A673 (cell line): ENCODE data around the gene FUNDC2. TPM values are rescaled to one million over a fixed set of nuclear protein-coding genes. Genes with fewer than 3 reads are reported as not detected.
A peak's percentile ranks its signal among the peaks of the same experiment; 100 is the strongest.

Source experiments
- BruUV-seq: library from RNA; stranded (reverse); fragments of 400-500 nt; replicated peaks from 2 replicates; lab custom pipeline; 2021; lab: Mats Ljungman, UMichigan
- CTCF ChIA-PET: fragments of 300-600 bp; sonication (Branson Sonifier 250); formaldehyde crosslinking; loops from one replicate; lab custom pipeline; 2022; ENCODE audit warnings: antibody characterized with exemption; lab: Charles Lee
- POLR2A ChIA-PET: fragments of 300-600 bp; sonication (Branson Sonifier 250); formaldehyde crosslinking; loops from one replicate; lab custom pipeline; 2022; ENCODE audit warnings: antibody characterized with exemption; ENCODE audit not compliant: low non-redundant PET; lab: Charles Lee
- DNase-seq: peaks from one replicate; pipeline ENCODE4 v3.0.0-alpha.2; 2015; ENCODE audit warnings: low spot score
- H3K27ac ChIP-seq: fragments of 200-600 bp; sonication (generic); 2 replicates; pipeline ENCODE4 v1.5.1; 2016; ENCODE audit warnings: mixed run types, low read depth, mild to moderate bottlenecking, mixed read lengths, antibody characterized with exemption, low read length; ENCODE audit not compliant: poor library complexity, severe bottlenecking
- H3K27me3 ChIP-seq: fragments of 200-600 bp; sonication (generic); replicated peaks from 2 replicates; pipeline ENCODE4 v1.6.1; 2017; ENCODE audit warnings: mixed run types, low read depth, mild to moderate bottlenecking, mixed read lengths, antibody characterized with exemption, low read length; ENCODE audit not compliant: insufficient read depth, poor library complexity
- H3K36me3 ChIP-seq: fragments of 200-600 bp; sonication (generic); 2 replicates; pipeline ENCODE4 v1.6.1; 2016; ENCODE audit warnings: mixed run types, mild to moderate bottlenecking, mixed read lengths, antibody characterized with exemption, low read length; ENCODE audit not compliant: insufficient read depth, poor library complexity, severe bottlenecking
- H3K4me1 ChIP-seq: fragments of 200-600 bp; sonication (generic); 2 replicates; pipeline ENCODE4 v1.6.1; 2017; ENCODE audit warnings: mixed run types, mild to moderate bottlenecking, mixed read lengths, antibody characterized with exemption, low read length; ENCODE audit not compliant: insufficient read depth, poor library complexity, severe bottlenecking
- H3K4me3 ChIP-seq: fragments of 200-600 bp; sonication (generic); 2 replicates; pipeline ENCODE4 v1.5.1; 2016; ENCODE audit warnings: low read depth, mixed run types, mild to moderate bottlenecking, mixed read lengths, low read length; ENCODE audit not compliant: poor library complexity, severe bottlenecking
- H3K9me3 ChIP-seq: fragments of 200-600 bp; sonication (generic); 2 replicates; pipeline ENCODE4 v1.6.1; 2016; ENCODE audit warnings: mixed run types, low read depth, mild to moderate bottlenecking, mixed read lengths, antibody characterized with exemption, low read length; ENCODE audit not compliant: poor library complexity, severe bottlenecking
- CTCF ChIP-seq: fragments of 300-800, 200-600 bp; sonication (generic); conservative IDR thresholded peaks from 2 replicates; pipeline ENCODE4 v1.5.1; 2017; ENCODE audit warnings: low read depth, mild to moderate bottlenecking, antibody characterized with exemption, low read length, moderate library complexity, mixed read lengths
- EZH2 ChIP-seq: fragments of 200-600 bp; sonication (generic); IDR thresholded peaks from 2 replicates; pipeline ENCODE4 v1.6.1; 2017; ENCODE audit warnings: borderline replicate concordance, low read depth, mild to moderate bottlenecking, mixed read lengths, antibody characterized with exemption, low read length; ENCODE audit not compliant: poor library complexity, severe bottlenecking
- intact Hi-C: fragments of 100-400 bp; cut with micrococcal nuclease; formaldehyde crosslinking; loops from one replicate; pipeline ENCODE4 v1.10.0; 2022; ENCODE audit not compliant: unreplicated experiment
- total RNA-seq: library from RNA; stranded (reverse); gene quantifications from 2 replicates; pipeline ENCODE4 v1.2.3, GENCODE V29; 2021

FUNDC2 gene
- total RNA-seq, 1 experiment from 2014 or later = 84.6 TPM

DNA sequence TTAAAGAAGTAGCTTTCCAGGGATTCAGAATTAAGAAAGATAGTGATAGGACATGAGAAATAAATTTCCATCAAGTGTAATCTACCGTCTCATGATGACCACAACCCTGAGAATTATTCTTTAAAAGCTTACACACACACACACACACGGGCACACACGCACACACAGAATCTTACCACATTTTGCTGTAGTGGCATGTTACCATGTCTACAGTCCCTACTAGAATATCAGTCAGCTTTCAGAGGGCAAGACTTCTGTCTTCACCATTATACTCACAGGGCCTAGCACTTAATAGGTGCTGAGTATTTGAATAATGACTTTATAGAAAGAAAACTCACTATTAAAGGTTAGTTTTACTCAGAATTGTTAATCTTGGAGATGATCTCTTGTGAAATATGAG lies 28.9 kb downstream of the FUNDC2 start:
- no peaks in the 10 kb centered on the region for H3K36me3 ChIP-seq
- no peak overlapping the region for H3K27ac ChIP-seq
- no peaks in the 10 kb centered on the region for H3K4me1 ChIP-seq
- DNase-seq = no peak
- CTCF ChIA-PET = interaction anchor here (1.3 kb wide), 1 partner anchor 138 kb away, joined by 6 read pairs; no protein-coding TSS in a partner anchor
- H3K9me3 ChIP-seq = no peaks in the 10 kb centered on the region
- no peak overlapping the region for H3K4me3 ChIP-seq
- no peaks in the 10 kb centered on the region for H3K27me3 ChIP-seq
- POLR2A ChIA-PET = no interaction called here
- BruUV-seq = no TSS peak
- TF ChIP-seq CTCF (no peak), EZH2 (no peak)
- intact Hi-C loops = loop anchor here (10.0 kb wide), 1 partner anchor 141 kb away; no protein-coding TSS in a partner anchor

DNA sequence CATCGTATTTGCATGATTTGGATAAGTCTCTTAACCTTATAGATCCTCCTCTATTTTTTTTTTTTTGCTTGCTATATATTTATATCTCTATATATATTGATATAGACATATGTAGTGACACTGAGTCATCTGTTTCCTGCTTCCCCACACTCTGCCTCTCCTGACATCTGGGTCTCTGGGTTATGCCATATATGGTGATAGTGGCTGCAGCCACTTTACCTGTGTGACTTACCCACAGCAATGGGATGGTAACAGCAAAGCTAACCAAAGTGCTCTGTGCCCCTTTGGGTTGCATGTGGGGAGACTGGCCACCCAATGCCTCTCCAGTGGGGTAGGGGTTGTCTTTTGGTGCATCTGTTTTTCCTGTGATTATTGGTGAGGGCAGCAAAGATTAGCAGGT lies 29.8 kb downstream of the FUNDC2 start:
- Histone ChIP-seq H3K27me3 (no peaks in the 10 kb centered on the region), H3K36me3 (no peaks in the 10 kb centered on the region), H3K4me1 (no peaks in the 10 kb centered on the region), H3K4me3 (no peak overlapping the region), H3K27ac (no peak overlapping the region), H3K9me3 (no peaks in the 10 kb centered on the region)
- ChIA-PET POLR2A (no interaction called here), CTCF (no interaction called here)
- intact Hi-C loops = loop anchor here (10.0 kb wide), 1 partner anchor 142 kb away; no protein-coding TSS in a partner anchor
- TF ChIP-seq CTCF (no peak), EZH2 (no peak)
- BruUV-seq = no TSS peak
- no peak for DNase-seq

GRCh38 chrX:155056877-155057792 lies 30.5 kb downstream of the FUNDC2 start:
- BruUV-seq = no TSS peak
- no peaks in the 10 kb centered on the region for H3K36me3 ChIP-seq
- no peak overlapping the region for H3K27ac ChIP-seq
- no peak overlapping the region for H3K4me3 ChIP-seq
- ChIA-PET CTCF (no interaction called here), POLR2A (no interaction called here)
- no peaks in the 10 kb centered on the region for H3K27me3 ChIP-seq
- intact Hi-C loops = loop anchor here (1.0 to 10.0 kb wide), 2 partner anchors 76 to 142 kb away; no protein-coding TSS in a partner anchor
- no peaks in the 10 kb centered on the region for H3K4me1 ChIP-seq
- H3K9me3 ChIP-seq = no peaks in the 10 kb centered on the region
- peak; percentile 69 for DNase-seq
- TF ChIP-seq EZH2 (no peak), CTCF (peak; percentile 84)
